OCI-LY3 (cell line): ENCODE measurements around the gene ZNF516.

Experiments
- H2AFZ ChIP-seq: fragments of 200-600, 300-600 bp; shearing (Covaris generic); 2 replicates; pipeline ENCODE4 v1.6.0; 2014; ENCODE audit warnings: antibody characterized with exemption, low read depth, low read length
- H3K27ac ChIP-seq: fragments of 200-600, 300-600 bp; sonication (generic); 2 replicates; pipeline ENCODE4 v1.5.1; 2014; ENCODE audit warnings: mild to moderate bottlenecking, low read length, moderate library complexity, mixed read lengths
- H3K27me3 ChIP-seq: fragments of 200-600, 300-600 bp; sonication (generic); 2 replicates; pipeline ENCODE4 v1.6.1; 2014; ENCODE audit warnings: low read depth, low read length, mixed read lengths
- H3K36me3 ChIP-seq: fragments of 200-600, 300-600 bp; sonication (generic); replicated peaks from 2 replicates; pipeline ENCODE3; 2014; ENCODE audit warnings: low read depth, low read length, mixed read lengths
- H3K4me1 ChIP-seq: fragments of 300-600, 200-600 bp; sonication (generic); 2 replicates; pipeline ENCODE4 v1.6.1; 2014; ENCODE audit warnings: low read length, mixed read lengths
- H3K4me2 ChIP-seq: fragments of 200-600, 300-600 bp; sonication (generic); 2 replicates; pipeline ENCODE4 v1.6.1; 2014; ENCODE audit warnings: low read length, mixed read lengths
- H3K4me3 ChIP-seq: fragments of 300-600, 200-600 bp; sonication (generic); 2 replicates; pipeline ENCODE4 v1.5.1; 2014; ENCODE audit warnings: antibody characterized with exemption, mild to moderate bottlenecking, low read length, moderate library complexity
- H3K79me2 ChIP-seq: fragments of 300-600, 200-600 bp; shearing (Covaris generic); 2 replicates; pipeline ENCODE4 v1.6.1; 2014; ENCODE audit warnings: mild to moderate bottlenecking, low read length, mixed read lengths
- H3K9ac ChIP-seq: fragments of 300-600, 200-600 bp; shearing (Covaris generic); 2 replicates; pipeline ENCODE4 v1.6.0; 2014; ENCODE audit warnings: mild to moderate bottlenecking, low read length, moderate library complexity
- H3K9me3 ChIP-seq: fragments of 200-600, 300-600 bp; shearing (Covaris generic); 2 replicates; pipeline ENCODE4 v1.6.1; 2014; ENCODE audit warnings: low read length, mixed read lengths; ENCODE audit not compliant: insufficient read depth
- H4K20me1 ChIP-seq: fragments of 200-600, 300-600 bp; sonication (generic); 2 replicates; pipeline ENCODE4 v1.6.1; 2016; ENCODE audit warnings: low read length, mixed read lengths; ENCODE audit not compliant: insufficient read depth
- EZH2phosphoT487 ChIP-seq: fragments of 200-600 bp; shearing (Covaris generic); IDR thresholded peaks from 2 replicates; pipeline ENCODE4 v1.6.1; 2018; ENCODE audit warnings: antibody characterized with exemption, mixed run types, low read depth
- TF ChIP-seq, protein P1 (sequence below): fragments of 200-600, 300-600 bp; sonication (generic); IDR thresholded peaks from 2 replicates; pipeline ENCODE4 v1.5.1; 2014; ENCODE audit warnings: antibody characterized with exemption, low read length, low read depth

Gene ZNF516

DNA sequence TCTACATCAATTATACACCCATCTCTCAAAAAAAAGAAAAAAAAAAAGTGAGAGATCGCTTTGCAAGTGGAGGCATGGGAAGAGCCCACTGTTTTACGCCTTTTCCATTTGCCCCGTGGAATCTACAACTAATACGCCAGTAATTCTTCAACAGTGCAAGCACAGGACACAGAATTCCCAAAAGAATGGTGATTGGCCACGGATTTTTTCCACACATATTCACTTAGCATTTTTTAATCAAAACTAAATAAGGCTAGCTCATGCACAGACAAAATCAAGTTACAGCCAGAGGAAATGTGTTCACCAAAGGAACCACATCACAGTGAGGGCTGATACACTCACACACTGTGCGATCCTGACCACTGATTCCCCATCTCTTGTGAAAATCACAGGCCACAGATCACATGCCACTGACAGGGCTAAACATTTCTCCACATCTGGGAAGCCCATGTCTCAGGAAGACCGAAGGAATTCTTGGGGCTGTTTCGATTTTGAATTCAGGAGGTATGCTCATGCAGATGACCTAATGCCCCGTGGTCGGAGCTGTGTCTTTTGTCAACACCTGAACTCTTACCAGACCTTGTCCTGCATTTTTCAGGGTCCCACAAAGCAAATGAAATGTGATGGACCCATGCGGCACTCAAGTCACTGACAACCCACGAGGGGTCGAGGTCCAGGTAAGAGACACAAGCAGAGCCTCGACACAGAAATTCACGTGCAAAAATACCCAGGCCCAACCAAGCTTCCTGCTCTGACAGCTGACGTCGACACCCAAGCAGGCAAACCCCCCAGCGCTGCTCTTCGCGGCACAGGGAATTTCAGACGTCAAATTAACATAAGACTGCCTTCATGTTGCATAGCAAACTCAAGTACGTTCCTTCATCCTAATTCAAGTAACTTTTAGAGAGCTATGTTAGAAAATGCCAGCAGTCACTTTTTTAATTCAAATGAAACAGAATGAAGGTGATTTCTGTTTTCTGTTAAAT, 69.6 kb downstream of the ZNF516 start:
- H3K79me2 ChIP-seq: no peaks in the 10 kb centered on the region
- H3K9ac ChIP-seq: no peak overlapping the region
- no peaks in the 10 kb centered on the region for H3K9me3 ChIP-seq

DNA sequence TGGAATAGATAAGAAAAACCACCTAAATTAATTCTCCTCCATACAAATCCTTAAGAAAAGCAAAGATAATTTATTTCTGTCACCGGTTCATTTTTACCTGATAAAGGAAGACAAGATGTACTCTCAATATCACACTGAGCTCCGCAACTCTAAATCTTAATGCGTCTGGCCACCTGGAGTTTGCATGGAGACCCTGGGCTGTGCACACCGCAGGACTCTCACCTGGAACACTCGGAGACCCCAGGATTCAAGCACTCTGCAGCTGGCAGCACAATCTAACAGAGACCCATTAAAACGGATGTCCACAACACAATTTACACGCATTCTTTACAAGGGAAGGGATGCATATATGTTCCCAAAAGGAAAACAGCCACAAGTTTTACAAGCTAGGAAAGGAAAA, 72.2 kb downstream of the ZNF516 start:
- peaks cover 2% of the 10 kb centered on the region for H4K20me1 ChIP-seq
- H3K9me3 ChIP-seq: no peaks in the 10 kb centered on the region; the same call in 1 of the 2 replicates
- no peaks in the 10 kb centered on the region for H3K79me2 ChIP-seq
- no peaks in the 10 kb centered on the region; the same call in 1 of the 2 replicates for H3K27me3 ChIP-seq
- no peak overlapping the region for H2AFZ ChIP-seq
- no peak overlapping the region for H3K4me2 ChIP-seq
- no peak for TF ChIP-seq EZH2phosphoT487
- TF ChIP-seq, protein P1, sequence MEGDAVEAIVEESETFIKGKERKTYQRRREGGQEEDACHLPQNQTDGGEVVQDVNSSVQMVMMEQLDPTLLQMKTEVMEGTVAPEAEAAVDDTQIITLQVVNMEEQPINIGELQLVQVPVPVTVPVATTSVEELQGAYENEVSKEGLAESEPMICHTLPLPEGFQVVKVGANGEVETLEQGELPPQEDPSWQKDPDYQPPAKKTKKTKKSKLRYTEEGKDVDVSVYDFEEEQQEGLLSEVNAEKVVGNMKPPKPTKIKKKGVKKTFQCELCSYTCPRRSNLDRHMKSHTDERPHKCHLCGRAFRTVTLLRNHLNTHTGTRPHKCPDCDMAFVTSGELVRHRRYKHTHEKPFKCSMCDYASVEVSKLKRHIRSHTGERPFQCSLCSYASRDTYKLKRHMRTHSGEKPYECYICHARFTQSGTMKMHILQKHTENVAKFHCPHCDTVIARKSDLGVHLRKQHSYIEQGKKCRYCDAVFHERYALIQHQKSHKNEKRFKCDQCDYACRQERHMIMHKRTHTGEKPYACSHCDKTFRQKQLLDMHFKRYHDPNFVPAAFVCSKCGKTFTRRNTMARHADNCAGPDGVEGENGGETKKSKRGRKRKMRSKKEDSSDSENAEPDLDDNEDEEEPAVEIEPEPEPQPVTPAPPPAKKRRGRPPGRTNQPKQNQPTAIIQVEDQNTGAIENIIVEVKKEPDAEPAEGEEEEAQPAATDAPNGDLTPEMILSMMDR: no peak
- no peak overlapping the region for H3K4me3 ChIP-seq
- H3K36me3 ChIP-seq: no peaks in the 10 kb centered on the region
- no peaks in the 10 kb centered on the region for H3K4me1 ChIP-seq
- H3K27ac ChIP-seq: no peak overlapping the region
- H3K9ac ChIP-seq: no peak overlapping the region

More for the DNA sequence above, 69.6 kb downstream of the ZNF516 start:
- no peak overlapping the region for H3K4me3 ChIP-seq
- no peak overlapping the region for H2AFZ ChIP-seq
- TF ChIP-seq, protein P1: no peak
- no peak for TF ChIP-seq EZH2phosphoT487
- no peaks in the 10 kb centered on the region; the same call in 1 of the 2 replicates for H4K20me1 ChIP-seq
- H3K36me3 ChIP-seq: no peaks in the 10 kb centered on the region
- no peak overlapping the region for H3K27ac ChIP-seq
- no peaks in the 10 kb centered on the region for H3K27me3 ChIP-seq
- H3K4me2 ChIP-seq: no peak overlapping the region
- no peaks in the 10 kb centered on the region for H3K4me1 ChIP-seq

DNA sequence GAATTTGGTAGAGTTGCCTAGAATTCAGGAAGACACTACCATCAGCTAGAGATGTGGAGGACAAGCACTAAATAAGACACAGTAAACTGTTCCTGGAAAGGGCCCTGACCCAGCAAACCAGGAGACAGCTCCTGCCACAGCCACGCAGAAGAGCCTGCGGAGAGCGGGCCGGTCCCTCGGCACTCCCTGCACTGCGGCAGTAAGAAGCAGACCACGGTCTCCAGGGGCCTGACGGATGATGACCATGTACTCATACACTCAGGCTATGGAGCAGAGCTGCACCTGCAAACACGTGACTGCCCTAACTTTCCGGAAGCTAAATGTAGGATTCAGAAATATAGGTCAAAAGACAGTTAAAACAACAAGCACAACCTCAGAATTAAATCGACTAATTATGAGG, 72.9 kb downstream of the ZNF516 start:
- no peaks in the 10 kb centered on the region for H3K36me3 ChIP-seq
- no peak overlapping the region for H3K27ac ChIP-seq
- no peaks in the 10 kb centered on the region for H3K79me2 ChIP-seq
- no peaks in the 10 kb centered on the region for H3K4me1 ChIP-seq
- H3K9me3 ChIP-seq: no peaks in the 10 kb centered on the region; the same call in 1 of the 2 replicates
- no peak overlapping the region for H3K9ac ChIP-seq
- no peak overlapping the region for H3K4me2 ChIP-seq
- H3K4me3 ChIP-seq: no peak overlapping the region
- no peaks in the 10 kb centered on the region; the same call in 1 of the 2 replicates for H3K27me3 ChIP-seq
- H2AFZ ChIP-seq: no peak overlapping the region
- TF ChIP-seq EZH2phosphoT487: no peak
- TF ChIP-seq, protein P1: no peak
- peaks cover 2% of the 10 kb centered on the region for H4K20me1 ChIP-seq

DNA sequence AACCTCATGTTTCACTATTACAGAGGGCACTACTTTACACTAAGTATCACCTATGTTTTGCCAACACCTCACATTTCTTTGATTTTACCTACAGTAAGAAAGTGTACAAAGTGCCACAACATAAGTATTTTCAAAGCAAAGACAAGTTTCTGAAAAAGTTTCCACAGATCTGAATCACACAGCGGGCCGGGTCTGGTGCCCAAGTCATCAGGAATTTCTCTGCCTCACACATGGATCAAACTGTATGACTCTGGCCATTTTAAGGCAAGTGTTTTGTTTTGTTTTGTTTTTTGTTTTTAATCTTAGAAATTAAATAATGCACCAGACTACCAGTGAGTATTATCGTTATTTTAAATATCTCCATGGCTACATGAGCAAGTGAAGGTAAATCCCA, 73.4 kb downstream of the ZNF516 start:
- H3K4me1 ChIP-seq: no peaks in the 10 kb centered on the region
- peaks cover 2% of the 10 kb centered on the region for H4K20me1 ChIP-seq
- H3K79me2 ChIP-seq: no peaks in the 10 kb centered on the region
- no peak for TF ChIP-seq EZH2phosphoT487
- TF ChIP-seq, protein P1: no peak
- no peak overlapping the region for H3K27ac ChIP-seq
- H3K36me3 ChIP-seq: no peaks in the 10 kb centered on the region
- no peak overlapping the region for H3K4me3 ChIP-seq
- no peak overlapping the region for H3K4me2 ChIP-seq
- H3K9me3 ChIP-seq: no peaks in the 10 kb centered on the region; the same call in 1 of the 2 replicates
- H2AFZ ChIP-seq: no peak overlapping the region
- H3K9ac ChIP-seq: no peak overlapping the region
- peaks cover 2% of the 10 kb centered on the region; the same call in 1 of the 2 replicates for H3K27me3 ChIP-seq
